GM18951 (cell line): Measurements from ENCODE around the gene C6orf58.
"Not testable (repeated sequence)": the region's sequence is repeated elsewhere in the genome, so short reads cannot be mapped to it uniquely, and the experiment has no call there.

ENCODE experiments used
- POLR2A ChIP-seq: IDR thresholded peaks from 4 replicates; pipeline ENCODE4 v1.6.1; 2011; ENCODE audit warnings: mild to moderate bottlenecking; ENCODE audit not compliant: insufficient read length, insufficient read depth; ENCODE audit errors: extremely low read depth
- in situ Hi-C: fragments of 300-500 bp; cut with MboI; formaldehyde crosslinking; loops from one replicate; pipeline ENCODE4 v1.12.0; 2022; ENCODE audit warnings: low sequenced_read_pairs, mixed read lengths, inconsistent platforms; ENCODE audit not compliant: unreplicated experiment

Gene C6orf58

GRCh38 chr6:127570739-127571389 is 6.1 kb upstream of the C6orf58 start:
- in situ Hi-C loops: no loop called here

GRCh38 chr6:127578900-127579299 is 1.9 kb downstream of the C6orf58 start:
- no peak for TF ChIP-seq POLR2A
- in situ Hi-C loops: no loop called here

More at GRCh38 chr6:127570739-127571389, 6.1 kb upstream of the C6orf58 start:
- TF ChIP-seq POLR2A: no peak

DNA sequence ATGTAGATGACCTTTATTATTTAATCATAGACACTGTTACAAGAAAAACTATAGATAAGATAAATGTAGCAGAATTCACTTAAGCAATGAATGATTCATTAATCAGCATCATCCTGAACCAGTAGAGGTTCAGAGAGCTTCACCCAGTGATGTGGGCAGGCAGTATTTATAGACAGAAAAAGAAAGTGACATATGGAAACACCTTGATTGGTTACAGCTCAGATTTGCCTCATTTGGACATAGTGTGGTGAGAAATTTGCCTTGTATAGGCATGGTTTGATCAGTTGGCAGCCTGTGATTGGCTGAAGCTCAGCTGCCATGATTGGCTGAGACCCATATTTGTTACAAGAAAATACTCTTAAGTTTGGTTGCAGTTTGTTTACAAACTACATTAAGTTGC is 4.6 kb downstream of the C6orf58 start:
- TF ChIP-seq POLR2A: no peak
- in situ Hi-C loops: no loop called here

GRCh38 chr6:127582777-127583462 is 5.9 kb downstream of the C6orf58 start:
- in situ Hi-C loops: no loop called here
- no peak for TF ChIP-seq POLR2A

- in situ Hi-C loops: no loop called here
- TF ChIP-seq POLR2A: no peak
These were observed 8.1 kb downstream of the C6orf58 start for GRCh38 chr6:127585123-127585522.

GRCh38 chr6:127586372-127586771 is 9.4 kb downstream of the C6orf58 start:
- in situ Hi-C loops: no loop called here
- TF ChIP-seq POLR2A: no peak

DNA sequence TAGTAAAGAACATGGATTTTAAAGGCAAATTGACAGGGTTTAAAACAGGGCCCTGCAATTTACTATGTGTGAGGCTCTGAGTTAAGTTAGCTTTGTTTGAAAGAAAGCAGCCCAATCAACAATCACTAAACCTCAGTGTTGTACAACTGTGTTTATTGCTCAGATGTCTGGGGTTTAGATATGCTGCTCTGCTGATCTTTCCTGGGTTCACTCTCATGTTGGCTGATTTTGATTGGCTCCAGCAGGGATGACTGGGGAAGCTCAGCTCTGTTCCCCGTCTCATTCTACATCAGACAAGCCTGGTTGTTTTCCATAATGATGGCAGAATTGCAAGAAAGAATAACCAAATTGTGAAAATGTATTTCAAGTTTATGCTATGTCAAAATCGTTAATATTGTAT is 10.9 kb downstream of the C6orf58 start:
- in situ Hi-C loops: no loop called here
- TF ChIP-seq POLR2A: no peak

DNA sequence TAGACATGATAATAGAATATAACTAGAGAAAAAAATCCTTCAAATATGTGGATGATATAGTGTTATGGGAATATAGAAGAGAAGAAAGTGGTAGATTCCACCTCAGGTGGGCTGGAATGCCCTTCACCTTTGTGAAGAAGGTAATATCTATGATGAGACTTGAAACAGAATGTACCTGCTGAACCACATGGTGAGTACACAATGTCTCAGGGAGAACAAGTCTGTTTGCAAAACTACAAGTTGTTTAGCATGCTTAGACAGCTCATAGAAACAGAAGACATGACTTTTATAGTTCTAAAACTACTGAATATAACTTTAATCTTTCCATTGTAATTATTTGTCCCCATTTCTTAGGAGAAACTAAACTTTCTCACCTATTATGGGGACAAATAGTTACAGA is 12.2 kb downstream of the C6orf58 start:
- in situ Hi-C loops: no loop called here

GRCh38 chr6:127590344-127590743 is 13.4 kb downstream of the C6orf58 start:
- in situ Hi-C loops: no loop called here
- TF ChIP-seq POLR2A: no peak

More for the DNA sequence above, 12.2 kb downstream of the C6orf58 start:
- no peak for TF ChIP-seq POLR2A

DNA sequence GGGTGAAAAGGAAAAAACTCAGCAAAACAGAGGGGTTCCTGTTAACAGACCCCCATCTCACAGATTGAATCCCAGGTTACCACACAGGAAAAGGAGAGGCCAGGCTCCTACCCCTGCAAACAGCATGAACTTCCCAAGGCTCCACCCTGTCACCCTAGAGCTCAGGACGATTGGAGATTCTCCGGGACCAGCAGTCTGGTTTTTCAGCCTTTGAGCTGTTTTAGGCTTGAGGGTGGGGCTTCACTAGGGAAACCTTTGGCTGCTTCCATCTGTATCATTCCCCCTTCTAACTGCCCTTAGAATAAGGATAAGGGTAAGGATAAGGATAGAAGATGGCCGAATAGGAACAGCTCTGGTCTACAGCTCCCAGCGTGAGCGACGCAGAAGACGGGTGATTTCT is 16.0 kb downstream of the C6orf58 start:
- TF ChIP-seq POLR2A: no peak
- in situ Hi-C loops: no loop called here

GRCh38 chr6:127593456-127593855 is 16.5 kb downstream of the C6orf58 start:
- in situ Hi-C loops: not testable (repeated sequence)

GRCh38 chr6:127606131-127606562 is 29.2 kb downstream of the C6orf58 start:
- no peak for TF ChIP-seq POLR2A
- in situ Hi-C loops: no loop called here

DNA sequence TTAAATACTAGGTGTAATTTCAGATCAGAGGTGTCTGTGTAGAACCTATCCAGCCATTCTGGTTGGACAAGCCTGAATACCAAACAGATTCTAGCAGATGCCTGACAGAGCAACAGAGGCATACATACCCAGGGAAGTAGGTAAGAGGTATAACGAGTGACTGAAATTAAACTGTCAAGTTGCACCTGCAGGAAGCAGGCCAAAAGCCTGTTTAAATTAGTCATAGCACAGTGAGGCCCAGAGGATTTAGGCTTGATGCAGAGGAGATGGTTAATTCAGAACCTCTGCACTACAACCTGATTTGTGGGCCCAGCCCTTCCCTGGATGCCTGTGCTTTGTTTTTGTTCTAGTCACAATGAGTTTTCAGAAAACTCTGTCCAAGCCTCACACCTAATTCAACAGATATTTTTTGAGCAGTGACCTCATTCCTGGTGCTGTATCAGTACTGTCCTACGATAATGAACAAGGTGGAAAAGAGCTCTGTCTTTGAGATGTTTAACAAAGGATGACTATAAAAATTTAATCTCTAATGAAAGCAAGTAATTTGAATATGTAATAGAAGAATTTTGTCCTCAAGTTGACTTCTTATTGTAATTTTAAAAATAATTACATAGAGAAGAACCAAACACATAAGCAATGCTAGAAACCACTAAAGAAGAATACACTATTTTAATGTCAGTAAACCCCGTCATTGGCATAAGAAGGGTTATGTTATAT is 31.7 kb downstream of the C6orf58 start:
- in situ Hi-C loops: no loop called here
- TF ChIP-seq POLR2A: no peak

DNA sequence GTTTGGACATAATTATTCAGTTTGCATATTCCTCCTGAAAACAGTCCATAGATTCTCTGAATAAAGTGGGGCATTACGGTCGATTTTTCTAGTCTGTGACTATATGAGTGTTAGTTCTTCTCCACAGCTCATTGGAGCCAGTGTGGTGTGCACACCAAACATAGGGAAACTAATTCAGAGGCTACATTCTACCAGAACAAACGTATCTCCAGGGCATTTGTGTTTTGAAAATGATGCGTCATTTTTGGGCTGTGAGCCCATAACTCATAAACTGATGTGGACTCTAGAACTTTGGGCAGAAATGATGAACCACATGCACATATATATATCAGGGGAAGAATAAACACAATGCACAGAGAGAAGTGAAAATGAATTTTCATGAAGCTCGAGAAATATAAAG is 41.8 kb downstream of the C6orf58 start:
- TF ChIP-seq POLR2A: no peak
- in situ Hi-C loops: no loop called here
